Parathyroid adenoma (tissue), 2 donors: Measurements from ENCODE around the gene CRYGD.

Experiments
- H2AFZ ChIP-seq: fragments of 300-600 bp; sonication (generic); one replicate; pipeline ENCODE4 v1.7.0; 2017; ENCODE audit warnings: antibody characterized with exemption, mild to moderate bottlenecking
- H3K27ac ChIP-seq: fragments of 300-600 bp; sonication (generic); one replicate; pipeline ENCODE4 v1.7.0; 2017
- H3K27me3 ChIP-seq: fragments of 300-600 bp; sonication (generic); one replicate; pipeline ENCODE4 v1.7.0; 2017; ENCODE audit warnings: low read length; ENCODE audit not compliant: control insufficient read depth, insufficient read depth
- H3K36me3 ChIP-seq: fragments of 300-600 bp; sonication (generic); one replicate; pipeline ENCODE4 v1.7.0; 2017; ENCODE audit warnings: low read length; ENCODE audit not compliant: control insufficient read depth, insufficient read depth
- H3K4me1 ChIP-seq: fragments of 300-600 bp; sonication (generic); one replicate; pipeline ENCODE4 v1.7.0; 2017; ENCODE audit warnings: control low read depth
- H3K4me2 ChIP-seq: fragments of 300-600 bp; sonication (generic); one replicate; pipeline ENCODE4 v1.7.0; 2017; ENCODE audit warnings: low read length
- H3K4me3 ChIP-seq: fragments of 300-600 bp; sonication (generic); one replicate; pipeline ENCODE4 v1.7.0; 2017; ENCODE audit warnings: low read depth, low read length
- H3K79me2 ChIP-seq: fragments of 300-600 bp; sonication (generic); one replicate; pipeline ENCODE4 v1.7.0; 2017; ENCODE audit warnings: control low read depth
- H3K9ac ChIP-seq: fragments of 300-600 bp; sonication (generic); one replicate; pipeline ENCODE4 v1.7.0; 2017; ENCODE audit warnings: mild to moderate bottlenecking
- H3K9me3 ChIP-seq: fragments of 300-600 bp; sonication (generic); one replicate; pipeline ENCODE4 v1.7.0; 2017; ENCODE audit warnings: low read length; ENCODE audit not compliant: control insufficient read depth
- TF ChIP-seq, protein P1 (sequence below): fragments of 300-600 bp; sonication (generic); IDR thresholded peaks from one replicate; pipeline ENCODE4 v1.7.0; 2017; ENCODE audit warnings: antibody characterized with exemption, mild to moderate bottlenecking
- donor health status: primary hyperparathyroidism.

Gene CRYGD

DNA sequence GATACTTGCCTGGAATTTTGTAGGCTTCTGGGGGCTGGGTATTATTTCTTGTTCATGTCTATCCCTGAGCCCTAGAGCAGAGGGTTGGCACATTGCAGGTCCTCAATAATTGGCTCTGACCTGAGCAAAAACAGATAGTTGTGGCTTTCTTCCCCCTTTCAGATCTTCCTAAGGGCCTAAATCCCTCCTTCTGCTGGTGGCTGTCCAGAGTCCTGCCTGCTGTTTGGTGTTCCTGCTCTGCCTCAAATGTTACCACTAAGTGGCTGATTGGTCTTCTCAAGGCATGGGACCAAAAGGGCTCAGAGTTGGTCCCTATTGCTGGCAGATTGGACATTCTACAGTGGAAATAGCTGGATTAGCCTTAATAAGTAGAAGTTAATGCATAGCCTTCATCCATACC lies 22.7 kb upstream of the CRYGD start:
- Histone ChIP-seq H3K79me2 (no peaks in the 10 kb centered on the region), H3K27ac (no peak overlapping the region), H3K27me3 (no peaks in the 10 kb centered on the region), H3K4me2 (no peak overlapping the region), H3K4me3 (no peak overlapping the region), H3K9me3 (no peaks in the 10 kb centered on the region), H3K36me3 (no peaks in the 10 kb centered on the region), H3K4me1 (no peaks in the 10 kb centered on the region), H3K9ac (no peak overlapping the region), H2AFZ (no peak overlapping the region)
- TF ChIP-seq, protein P1, sequence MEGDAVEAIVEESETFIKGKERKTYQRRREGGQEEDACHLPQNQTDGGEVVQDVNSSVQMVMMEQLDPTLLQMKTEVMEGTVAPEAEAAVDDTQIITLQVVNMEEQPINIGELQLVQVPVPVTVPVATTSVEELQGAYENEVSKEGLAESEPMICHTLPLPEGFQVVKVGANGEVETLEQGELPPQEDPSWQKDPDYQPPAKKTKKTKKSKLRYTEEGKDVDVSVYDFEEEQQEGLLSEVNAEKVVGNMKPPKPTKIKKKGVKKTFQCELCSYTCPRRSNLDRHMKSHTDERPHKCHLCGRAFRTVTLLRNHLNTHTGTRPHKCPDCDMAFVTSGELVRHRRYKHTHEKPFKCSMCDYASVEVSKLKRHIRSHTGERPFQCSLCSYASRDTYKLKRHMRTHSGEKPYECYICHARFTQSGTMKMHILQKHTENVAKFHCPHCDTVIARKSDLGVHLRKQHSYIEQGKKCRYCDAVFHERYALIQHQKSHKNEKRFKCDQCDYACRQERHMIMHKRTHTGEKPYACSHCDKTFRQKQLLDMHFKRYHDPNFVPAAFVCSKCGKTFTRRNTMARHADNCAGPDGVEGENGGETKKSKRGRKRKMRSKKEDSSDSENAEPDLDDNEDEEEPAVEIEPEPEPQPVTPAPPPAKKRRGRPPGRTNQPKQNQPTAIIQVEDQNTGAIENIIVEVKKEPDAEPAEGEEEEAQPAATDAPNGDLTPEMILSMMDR: no peak

DNA sequence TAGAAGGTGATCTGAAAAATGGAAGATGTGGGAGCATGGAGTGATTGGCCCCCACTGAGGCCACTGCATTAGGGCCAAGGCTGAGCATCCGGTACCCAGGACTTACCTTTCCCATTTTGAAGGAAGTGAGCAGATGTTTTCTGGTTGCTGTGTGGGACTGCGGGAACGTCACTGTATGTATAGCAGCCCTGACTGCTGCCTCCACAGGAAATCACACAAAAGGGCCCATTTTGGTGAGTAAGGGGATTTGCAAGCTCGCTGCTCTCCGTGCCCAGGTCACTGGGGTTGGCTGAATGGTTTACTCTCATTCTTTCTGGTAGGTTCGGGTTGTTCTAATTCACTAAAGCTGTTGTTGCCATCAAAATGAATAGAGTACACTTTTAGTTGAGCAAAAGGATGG lies 21.7 kb upstream of the CRYGD start, which contains the start of gene CRYGB:
CRYGB (minus strand) TSS at position 153 of the 400 bp plus-strand sequence; CDS start at position 115, 38 bp downstream.
- no peak within 1 kb of the TSS for H2AFZ ChIP-seq
- H3K36me3 ChIP-seq: no peaks in the 10 kb centered on the region
- H3K27ac ChIP-seq: no peak within 1 kb of the TSS
- no peaks in the 10 kb centered on the region for H3K27me3 ChIP-seq
- H3K9me3 ChIP-seq: no peaks in the 10 kb centered on the region
- H3K9ac ChIP-seq: no peak within 1 kb of the TSS
- no peak within 1 kb of the TSS for H3K4me2 ChIP-seq
- no peak within 1 kb of the TSS for H3K4me3 ChIP-seq
- no peaks in the 10 kb centered on the region for H3K79me2 ChIP-seq
- H3K4me1 ChIP-seq: no peaks in the 10 kb centered on the region
- TF ChIP-seq, protein P1: no peak

DNA sequence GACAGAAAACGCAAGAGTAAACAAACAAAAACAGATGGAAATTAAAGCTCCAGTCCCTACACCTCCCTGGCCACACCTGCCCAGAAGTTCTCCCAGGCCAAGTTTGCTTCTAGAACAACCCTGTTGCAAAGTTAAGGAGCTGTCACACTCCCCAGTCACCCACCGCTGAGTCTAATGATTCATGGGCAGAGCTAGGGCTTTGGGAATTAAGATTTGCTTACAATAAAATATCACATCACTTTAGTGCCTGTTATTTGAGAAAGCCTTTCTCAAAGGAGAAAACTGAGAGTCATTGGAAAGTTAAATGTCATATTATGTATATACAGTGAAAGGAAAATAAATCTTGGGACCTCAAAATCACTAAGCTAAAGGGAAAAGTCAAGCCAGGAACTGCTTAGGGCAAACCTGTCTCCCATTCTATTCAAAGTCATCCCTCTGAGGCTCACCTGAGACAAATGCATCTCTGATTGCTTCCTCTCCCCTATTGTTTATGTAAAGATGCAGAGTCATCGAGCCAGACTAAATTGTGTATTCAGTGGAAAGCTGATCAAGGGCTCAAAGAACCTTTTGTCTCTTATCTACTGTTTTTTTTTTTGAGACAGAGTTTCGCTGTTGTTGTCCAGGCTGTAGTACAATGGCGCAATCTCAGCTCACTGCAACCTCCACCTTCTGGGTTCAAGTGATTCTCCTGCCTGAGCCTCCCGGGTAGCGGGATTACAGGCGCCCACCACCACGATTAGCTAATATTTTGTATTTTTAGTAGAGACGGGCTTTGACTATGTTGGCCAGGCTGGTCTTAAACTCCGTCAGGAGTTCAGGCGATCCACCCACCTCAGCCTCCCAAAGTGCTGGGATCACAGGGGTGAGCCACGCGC lies 18.8 kb upstream of the CRYGD start:
- TF ChIP-seq, protein P1: no peak
- Histone ChIP-seq H3K4me3 (no peak overlapping the region), H3K4me2 (no peak overlapping the region)

DNA sequence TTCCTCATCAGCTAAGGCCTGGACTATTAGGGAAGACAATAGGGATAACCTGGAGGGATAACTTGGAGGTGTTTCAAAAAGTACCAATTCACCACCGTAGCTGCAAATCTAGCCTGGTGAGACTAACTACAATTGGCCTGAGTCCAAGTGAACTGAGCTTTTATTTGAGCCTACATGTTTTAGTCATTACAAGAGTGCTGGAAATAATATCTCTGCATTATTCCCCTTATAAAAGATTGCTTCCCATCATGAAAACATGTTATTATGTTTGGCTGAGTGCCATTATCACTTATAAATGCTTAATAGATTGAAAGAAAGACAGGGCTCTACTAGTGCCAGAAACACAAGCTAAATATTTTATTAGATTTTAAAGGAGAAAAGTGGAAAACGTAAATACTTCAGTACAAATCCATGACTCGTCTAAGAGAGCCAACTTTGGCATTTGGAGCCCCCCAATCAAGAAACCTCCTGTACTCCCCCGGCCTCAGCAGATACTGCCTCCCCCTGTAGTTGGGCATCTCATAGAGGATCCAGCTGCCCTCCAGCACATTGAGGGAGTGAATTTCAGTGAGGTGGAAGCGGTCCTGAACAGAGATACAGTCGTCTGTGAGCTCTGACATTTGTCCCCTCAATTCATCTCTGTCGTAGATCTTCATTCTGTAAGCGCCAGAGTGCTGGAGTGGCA lies 18.1 kb upstream of the CRYGD start:
- Histone ChIP-seq H3K36me3 (no peaks in the 10 kb centered on the region), H3K27me3 (no peaks in the 10 kb centered on the region), H3K4me3 (no peak overlapping the region), H3K4me1 (no peaks in the 10 kb centered on the region), H3K9me3 (no peaks in the 10 kb centered on the region), H3K4me2 (no peak overlapping the region), H3K27ac (no peak overlapping the region), H3K79me2 (no peaks in the 10 kb centered on the region), H3K9ac (no peak overlapping the region), H2AFZ (peak overlapping the region; percentile 59)
- TF ChIP-seq, protein P1: no peak

More for the DNA sequence above, 18.8 kb upstream of the CRYGD start:
- no peak overlapping the region for H3K27ac ChIP-seq
- H3K9ac ChIP-seq: no peak overlapping the region
- H3K9me3 ChIP-seq: no peaks in the 10 kb centered on the region
- H3K27me3 ChIP-seq: no peaks in the 10 kb centered on the region
- peak overlapping the region; percentile 59 for H2AFZ ChIP-seq
- no peaks in the 10 kb centered on the region for H3K36me3 ChIP-seq
- no peaks in the 10 kb centered on the region for H3K79me2 ChIP-seq
- H3K4me1 ChIP-seq: no peaks in the 10 kb centered on the region
